Neural progenitor cell (in vitro differentiated cells): ENCODE results near the gene TMEM176A. TPM values are rescaled to one million over a fixed set of nuclear protein-coding genes. Genes with fewer than 3 reads are reported as not detected.

Experiments
- DNase-seq: peaks from one replicate; pipeline ENCODE4 v3.0.0-alpha.2; 2016; ENCODE audit warnings: low spot score
- H2AFZ ChIP-seq: fragments of 200-600 bp; sonication (generic); replicated peaks from 2 replicates; pipeline ENCODE4 v1.6.1; 2016; ENCODE audit warnings: antibody characterized with exemption
- H3F3A ChIP-seq: fragments of 200-600 bp; sonication (generic); 2 replicates; pipeline ENCODE4 v1.6.1; 2016; ENCODE audit warnings: antibody characterized with exemption, low read depth
- H3K27ac ChIP-seq: fragments of 200-600 bp; sonication (generic); 2 replicates; pipeline ENCODE4 v1.5.1; 2016; ENCODE audit warnings: mild to moderate bottlenecking
- H3K27me3 ChIP-seq: fragments of 200-600 bp; sonication (generic); 2 replicates; pipeline ENCODE4 v1.6.1; 2016; ENCODE audit warnings: mild to moderate bottlenecking, moderate library complexity
- H3K36me3 ChIP-seq: fragments of 200-600 bp; sonication (generic); 2 replicates; pipeline ENCODE4 v1.5.1; 2016
- H3K4me1 ChIP-seq: fragments of 200-600 bp; sonication (generic); 2 replicates; pipeline ENCODE4 v1.6.1; 2016; ENCODE audit warnings: mixed run types
- H3K4me2 ChIP-seq: fragments of 200-600 bp; sonication (generic); 2 replicates; pipeline ENCODE4 v1.6.1; 2016
- H3K4me3 ChIP-seq: fragments of 200-600 bp; sonication (generic); 2 replicates; pipeline ENCODE4 v1.5.1; 2016
- H3K79me2 ChIP-seq: fragments of 200-600 bp; sonication (generic); 2 replicates; pipeline ENCODE4 v1.6.1; 2016; ENCODE audit warnings: low read depth
- H3K9ac ChIP-seq: fragments of 200-600 bp; sonication (generic); 2 replicates; pipeline ENCODE4 v1.6.1; 2016
- H3K9me3 ChIP-seq: fragments of 200-600 bp; sonication (generic); 2 replicates; pipeline ENCODE4 v1.5.1; 2016; ENCODE audit warnings: low read depth
- H4K20me1 ChIP-seq: fragments of 200-600 bp; sonication (generic); 2 replicates; pipeline ENCODE4 v1.6.1; 2016; ENCODE audit warnings: low read depth
- H3K27ac Mint-ChIP-seq: 3 replicates; pipeline ENCODE4 v1.8.0; 2021; ENCODE audit warnings: mixed read lengths
- H3K27me3 Mint-ChIP-seq: 2 replicates; pipeline ENCODE4 v1.8.0; 2022; ENCODE audit warnings: low read depth, mild to moderate bottlenecking, inconsistent platforms, moderate library complexity, mixed read lengths; ENCODE audit not compliant: insufficient read depth
- H3K36me3 Mint-ChIP-seq: 3 replicates; pipeline ENCODE4 v1.8.0; 2021; ENCODE audit warnings: mixed read lengths
- H3K4me1 Mint-ChIP-seq: 3 replicates; pipeline ENCODE4 v1.8.0; 2021; ENCODE audit warnings: mixed read lengths
- H3K4me3 Mint-ChIP-seq: 3 replicates; pipeline ENCODE4 v1.8.0; 2021; ENCODE audit warnings: mild to moderate bottlenecking, moderate library complexity, mixed read lengths
- H3K9me3 Mint-ChIP-seq: 3 replicates; pipeline ENCODE4 v1.8.0; 2020; ENCODE audit warnings: mixed read lengths
- CTCF ChIP-seq: fragments of 200-600 bp; sonication (generic); IDR thresholded peaks from 2 replicates; pipeline ENCODE4 v1.5.1; 2017; ENCODE audit warnings: antibody characterized with exemption, mild to moderate bottlenecking
- EZH2 ChIP-seq: fragments of 200-600 bp; sonication (generic); IDR thresholded peaks from 2 replicates; pipeline ENCODE4 v1.6.1; 2017; ENCODE audit warnings: antibody characterized with exemption, mild to moderate bottlenecking, moderate library complexity
- EZH2phosphoT487 ChIP-seq: fragments of 200-600 bp; sonication (generic); IDR thresholded peaks from 2 replicates; pipeline ENCODE4 v1.6.1; 2017; ENCODE audit warnings: antibody characterized with exemption
- total RNA-seq: library from RNA; depleted of rRNA; stranded (reverse); fragments of >200 nt; gene quantifications from 2 replicates; pipeline ENCODE4 v1.2.3, GENCODE V29; 2015; ENCODE audit warnings: low replicate concordance

TMEM176A gene
- total RNA-seq, 1 donor from 2014 or later = not detected

- Histone ChIP-seq H3K4me3 (no peak overlapping the region), H3F3A (no peaks in the 10 kb centered on the region), H3K4me2 (no peak overlapping the region), H3K27ac (no peak overlapping the region), H3K4me1 (no peaks in the 10 kb centered on the region), H3K27me3 (peaks cover 87% of the 10 kb centered on the region), H4K20me1 (no peaks in the 10 kb centered on the region), H3K9ac (no peak overlapping the region), H3K36me3 (no peaks in the 10 kb centered on the region), H3K9me3 (no peaks in the 10 kb centered on the region), H3K79me2 (no peaks in the 10 kb centered on the region), H2AFZ (no peak overlapping the region)
- no peak overlapping the region for H3K4me3 Mint-ChIP-seq
- H3K4me1 Mint-ChIP-seq = peaks cover under 1% of the 10 kb centered on the region
- peaks cover 4% of the 10 kb centered on the region for H3K27me3 Mint-ChIP-seq
- TF ChIP-seq CTCF = peak; percentile 56
- TF ChIP-seq EZH2phosphoT487 = no peak
- no peak for TF ChIP-seq EZH2
- no peaks in the 10 kb centered on the region for H3K36me3 Mint-ChIP-seq
- DNase-seq = peak; percentile 35
- H3K27ac Mint-ChIP-seq = no peak overlapping the region
- no peaks in the 10 kb centered on the region for H3K9me3 Mint-ChIP-seq
Measured at GRCh38 chr7:150753826-150754603, 46.6 kb upstream of the TMEM176A start.

GRCh38 chr7:150754951-150755350 is 45.6 kb upstream of the TMEM176A start:
- H3K9me3 Mint-ChIP-seq = peaks cover 3% of the 10 kb centered on the region
- Histone ChIP-seq H3K4me2 (no peak overlapping the region), H3K36me3 (no peaks in the 10 kb centered on the region), H3K9me3 (no peaks in the 10 kb centered on the region), H3F3A (no peaks in the 10 kb centered on the region), H3K27ac (no peak overlapping the region), H3K27me3 (peaks cover 80% of the 10 kb centered on the region), H2AFZ (no peak overlapping the region), H3K79me2 (no peaks in the 10 kb centered on the region), H3K4me3 (no peak overlapping the region), H4K20me1 (no peaks in the 10 kb centered on the region), H3K9ac (no peak overlapping the region), H3K4me1 (no peaks in the 10 kb centered on the region)
- no peak for DNase-seq
- H3K4me3 Mint-ChIP-seq = no peak overlapping the region
- peaks cover 4% of the 10 kb centered on the region for H3K27me3 Mint-ChIP-seq
- no peak overlapping the region for H3K27ac Mint-ChIP-seq
- no peaks in the 10 kb centered on the region for H3K4me1 Mint-ChIP-seq
- no peak for TF ChIP-seq CTCF
- no peak for TF ChIP-seq EZH2
- no peak for TF ChIP-seq EZH2phosphoT487
- H3K36me3 Mint-ChIP-seq = no peaks in the 10 kb centered on the region

- Histone ChIP-seq H3K9ac (no peak overlapping the region), H3F3A (no peaks in the 10 kb centered on the region), H3K79me2 (no peaks in the 10 kb centered on the region), H3K4me3 (no peak overlapping the region), H4K20me1 (no peaks in the 10 kb centered on the region), H3K4me2 (no peak overlapping the region), H3K36me3 (no peaks in the 10 kb centered on the region), H3K9me3 (no peaks in the 10 kb centered on the region), H3K4me1 (no peaks in the 10 kb centered on the region), H2AFZ (no peak overlapping the region), H3K27ac (no peak overlapping the region), H3K27me3 (peaks cover 73% of the 10 kb centered on the region)
- Mint-ChIP-seq H3K4me3 (no peak overlapping the region), H3K4me1 (no peaks in the 10 kb centered on the region), H3K27me3 (peaks cover 4% of the 10 kb centered on the region), H3K36me3 (no peaks in the 10 kb centered on the region), H3K9me3 (peaks cover 3% of the 10 kb centered on the region), H3K27ac (no peak overlapping the region)
- TF ChIP-seq EZH2 (no peak), CTCF (no peak), EZH2phosphoT487 (no peak)
- no peak for DNase-seq
Measured at GRCh38 chr7:150755473-150756099, 45.0 kb upstream of the TMEM176A start.
